ENCODE measurements around the gene VDAC1. TPM values are rescaled to one million over a fixed set of nuclear protein-coding genes. Genes with fewer than 3 reads are reported as not detected.

VDAC1 gene
- total RNA-seq, 1 donor, result 277 TPM

DNA sequence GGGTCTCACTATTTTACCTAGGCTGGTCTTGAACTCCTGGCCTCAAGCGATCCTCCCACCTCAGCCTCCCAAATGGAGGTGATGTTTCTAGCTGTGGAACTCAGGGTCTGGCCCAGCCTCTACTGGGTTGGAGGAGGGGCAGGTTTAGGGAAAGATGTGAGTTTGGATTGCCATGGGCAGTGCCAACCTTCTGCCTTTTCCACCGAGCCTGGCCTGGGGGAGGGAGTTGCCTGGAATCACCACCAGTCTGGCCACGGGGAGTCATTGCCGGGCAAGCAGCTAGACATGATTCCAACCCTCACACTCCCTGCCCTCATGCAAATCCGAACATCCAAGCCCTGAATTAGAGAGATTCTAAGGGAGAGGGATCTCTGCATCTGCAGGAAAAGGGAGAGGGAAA is 21.0 kb upstream of the VDAC1 start:
- TF ChIP-seq, protein P1, sequence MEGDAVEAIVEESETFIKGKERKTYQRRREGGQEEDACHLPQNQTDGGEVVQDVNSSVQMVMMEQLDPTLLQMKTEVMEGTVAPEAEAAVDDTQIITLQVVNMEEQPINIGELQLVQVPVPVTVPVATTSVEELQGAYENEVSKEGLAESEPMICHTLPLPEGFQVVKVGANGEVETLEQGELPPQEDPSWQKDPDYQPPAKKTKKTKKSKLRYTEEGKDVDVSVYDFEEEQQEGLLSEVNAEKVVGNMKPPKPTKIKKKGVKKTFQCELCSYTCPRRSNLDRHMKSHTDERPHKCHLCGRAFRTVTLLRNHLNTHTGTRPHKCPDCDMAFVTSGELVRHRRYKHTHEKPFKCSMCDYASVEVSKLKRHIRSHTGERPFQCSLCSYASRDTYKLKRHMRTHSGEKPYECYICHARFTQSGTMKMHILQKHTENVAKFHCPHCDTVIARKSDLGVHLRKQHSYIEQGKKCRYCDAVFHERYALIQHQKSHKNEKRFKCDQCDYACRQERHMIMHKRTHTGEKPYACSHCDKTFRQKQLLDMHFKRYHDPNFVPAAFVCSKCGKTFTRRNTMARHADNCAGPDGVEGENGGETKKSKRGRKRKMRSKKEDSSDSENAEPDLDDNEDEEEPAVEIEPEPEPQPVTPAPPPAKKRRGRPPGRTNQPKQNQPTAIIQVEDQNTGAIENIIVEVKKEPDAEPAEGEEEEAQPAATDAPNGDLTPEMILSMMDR (IDR thresholded peaks at IDR 0.05; ENCODE audit: insufficient read depth, low read length), result no peak
- H3K4me3 ChIP-seq (ENCODE audit: low read depth, low read length), result no peak overlapping the region
- no peak for DNase-seq (ENCODE audit: low read depth)

GRCh38 chr5:134024811-134025210 is 20.0 kb upstream of the VDAC1 start:
- H3K4me3 ChIP-seq (ENCODE audit: low read depth, low read length), result no peak overlapping the region
- DNase-seq (ENCODE audit: low read depth), result no peak
- TF ChIP-seq, protein P1 (IDR thresholded peaks at IDR 0.05; ENCODE audit: insufficient read depth, low read length), result no peak

GRCh38 chr5:134022333-134022732 is 17.6 kb upstream of the VDAC1 start:
- no peak for DNase-seq (ENCODE audit: low read depth)
- H3K4me3 ChIP-seq (ENCODE audit: low read depth, low read length), result no peak overlapping the region
- TF ChIP-seq, protein P1 (IDR thresholded peaks at IDR 0.05; ENCODE audit: insufficient read depth, low read length), result no peak

DNA sequence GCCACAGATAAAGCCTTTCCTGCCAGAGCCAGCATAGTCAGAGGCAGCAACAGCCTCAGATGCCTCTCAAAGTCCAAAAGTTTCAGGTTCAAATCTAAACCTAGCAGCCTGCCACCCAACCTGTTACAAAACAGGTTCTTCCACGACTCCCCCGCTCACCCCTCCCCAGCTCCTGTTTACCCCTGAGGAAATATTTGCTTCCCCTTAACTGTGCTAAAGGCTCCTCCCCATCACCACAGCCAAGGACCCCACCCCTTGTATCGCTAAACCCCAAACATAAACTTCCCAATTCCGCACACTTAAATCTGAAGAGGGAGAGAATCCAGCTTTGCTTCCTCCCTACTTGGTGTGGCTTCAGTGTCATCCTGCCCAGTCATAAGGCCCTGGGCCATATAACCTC is 15.4 kb upstream of the VDAC1 start:
- TF ChIP-seq, protein P1 (IDR thresholded peaks at IDR 0.05; ENCODE audit: insufficient read depth, low read length), result no peak
- DNase-seq (ENCODE audit: low read depth), result no peak
- H3K4me3 ChIP-seq (ENCODE audit: low read depth, low read length), result no peak overlapping the region

DNA sequence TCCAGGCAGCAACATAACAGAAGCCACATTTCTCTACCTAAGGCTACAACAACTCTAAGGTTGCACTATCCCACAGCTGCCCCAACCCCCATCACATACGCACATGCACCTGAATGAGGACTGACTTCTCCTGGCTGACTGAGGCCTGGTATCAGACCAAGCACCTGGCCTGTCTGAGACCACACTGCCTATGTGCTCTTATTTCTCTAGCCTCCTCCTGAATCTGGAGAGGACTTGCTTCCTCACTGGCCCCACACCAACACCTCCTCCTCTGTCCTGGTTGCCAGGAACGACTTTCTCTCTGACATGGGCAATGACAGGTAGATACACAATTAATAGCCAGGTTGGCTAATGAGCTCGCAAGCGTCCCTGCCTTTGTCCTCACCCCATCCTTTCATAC is 14.9 kb upstream of the VDAC1 start:
- DNase-seq (ENCODE audit: low read depth), result no peak
- TF ChIP-seq, protein P1 (IDR thresholded peaks at IDR 0.05; ENCODE audit: insufficient read depth, low read length), result no peak
- no peak overlapping the region for H3K4me3 ChIP-seq (ENCODE audit: low read depth, low read length)

DNA sequence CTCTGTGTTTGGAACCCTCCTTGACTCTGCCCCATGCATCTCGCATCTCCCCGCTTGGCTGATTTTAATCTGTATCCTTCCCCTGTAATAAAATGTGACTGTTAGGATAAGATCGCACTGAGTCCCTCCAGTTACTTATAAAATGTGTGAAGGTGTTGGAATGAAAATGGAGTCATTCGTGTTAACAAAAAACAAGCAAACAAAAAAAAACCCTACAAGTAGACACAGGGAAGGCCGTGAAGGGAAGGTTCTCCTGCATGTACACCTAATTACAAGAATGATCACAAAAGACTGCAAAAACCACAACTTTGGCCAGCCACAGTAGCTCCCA is 14.2 kb upstream of the VDAC1 start:
- DNase-seq (ENCODE audit: low read depth), result no peak
- H3K4me3 ChIP-seq (ENCODE audit: low read depth, low read length), result no peak overlapping the region
- TF ChIP-seq, protein P1 (IDR thresholded peaks at IDR 0.05; ENCODE audit: insufficient read depth, low read length), result no peak

DNA sequence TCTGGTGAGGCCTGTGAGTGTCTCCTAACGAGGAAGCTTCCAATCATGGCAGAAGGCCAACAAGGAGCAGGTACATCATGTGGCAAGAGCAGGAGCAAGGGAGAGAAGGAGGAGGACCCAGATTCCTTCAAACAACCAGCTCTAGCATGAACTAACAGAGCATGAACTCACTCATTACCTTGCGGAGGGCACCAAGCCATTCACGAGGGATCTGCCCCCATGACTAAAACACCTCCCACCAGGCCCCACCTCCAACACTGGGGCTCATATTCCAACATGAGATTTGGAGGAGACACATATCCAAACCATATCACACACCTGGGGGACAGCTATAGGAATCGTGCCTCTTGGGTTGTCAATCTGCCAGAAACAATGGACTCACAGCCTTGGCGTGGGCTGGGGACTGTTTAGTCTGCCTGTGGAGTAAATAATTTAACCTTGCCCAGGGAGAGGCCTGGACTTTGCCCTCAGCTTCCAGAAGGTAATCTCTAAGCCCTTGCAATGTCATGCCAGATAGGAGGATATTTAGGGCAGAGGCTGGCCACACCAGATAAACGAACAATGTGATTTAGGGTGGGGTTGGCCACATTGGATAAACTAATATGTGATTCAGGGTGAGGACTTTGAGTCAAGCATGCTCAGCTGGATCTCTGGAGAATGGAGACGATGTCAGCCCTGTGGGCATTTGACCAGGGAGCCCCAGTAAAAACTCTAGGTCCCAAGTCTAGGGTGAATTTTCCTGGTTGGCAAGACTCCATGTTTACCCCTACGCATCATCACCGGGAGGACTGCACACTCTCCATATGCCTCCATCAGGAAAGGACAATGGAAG is 13.6 kb upstream of the VDAC1 start:
- peak; percentile 77 for DNase-seq (ENCODE audit: low read depth)
- TF ChIP-seq, protein P1 (IDR thresholded peaks at IDR 0.05; ENCODE audit: insufficient read depth, low read length), result no peak
- no peak overlapping the region for H3K4me3 ChIP-seq (ENCODE audit: low read depth, low read length)

All from fibroblast of the aortic adventitia (primary cell).